GM23338 (cell line): ENCODE measurements around the gene DNAAF8. TPM values are rescaled to one million over a fixed set of nuclear protein-coding genes. Genes with fewer than 3 reads are reported as not detected.
A peak's percentile ranks its signal among the peaks of the same experiment; 100 is the strongest.

Experiments
- ATAC-seq: fragments of 200-7000 bp; cut with Tn5 transposase; 3 replicates; pipeline ENCODE4 v1.9.1; 2020
- DNase-seq: peaks from one replicate; pipeline ENCODE4 v3.0.0-alpha.2; 2015; ENCODE audit warnings: low spot score
- H2AFZ ChIP-seq: fragments of 200-600 bp; sonication (generic); 2 replicates; pipeline ENCODE4 v1.8.0; 2016; ENCODE audit warnings: antibody characterized with exemption, mild to moderate bottlenecking, moderate library complexity
- H3F3A ChIP-seq: fragments of 200-600 bp; sonication (generic); replicated peaks from 2 replicates; pipeline ENCODE4 v1.8.0; 2017; ENCODE audit warnings: antibody characterized with exemption, mixed run types, low read depth
- H3K27ac ChIP-seq: fragments of 200-600 bp; sonication (generic); 2 replicates; pipeline ENCODE4 v1.6.1; 2016; ENCODE audit warnings: low read depth
- H3K27me3 ChIP-seq: fragments of 200-600 bp; sonication (generic); 2 replicates; pipeline ENCODE4 v1.8.0; 2016; ENCODE audit warnings: mild to moderate bottlenecking, mixed run types, moderate library complexity; ENCODE audit not compliant: insufficient read depth
- H3K36me3 ChIP-seq: fragments of 200-600 bp; sonication (generic); 2 replicates; pipeline ENCODE4 v1.8.0; 2016; ENCODE audit warnings: mild to moderate bottlenecking; ENCODE audit not compliant: insufficient read depth
- H3K4me1 ChIP-seq: fragments of 200-600 bp; sonication (generic); 2 replicates; pipeline ENCODE4 v1.8.0; 2016; ENCODE audit warnings: mild to moderate bottlenecking, moderate library complexity; ENCODE audit not compliant: insufficient read depth
- H3K4me2 ChIP-seq: fragments of 200-600 bp; sonication (generic); 2 replicates; pipeline ENCODE4 v1.7.1; 2017; ENCODE audit warnings: mixed run types
- H3K4me3 ChIP-seq: fragments of 200-600 bp; sonication (generic); 2 replicates; pipeline ENCODE4 v1.6.1; 2016; ENCODE audit warnings: mixed run types
- H3K79me2 ChIP-seq: fragments of 200-600 bp; sonication (generic); replicated peaks from 2 replicates; pipeline ENCODE4 v1.8.0; 2017; ENCODE audit warnings: mild to moderate bottlenecking; ENCODE audit not compliant: insufficient read depth
- H3K9me2 ChIP-seq: fragments of 200-600 bp; sonication (generic); 2 replicates; pipeline ENCODE4 v1.8.0; 2017; ENCODE audit not compliant: insufficient read depth
- H4K20me1 ChIP-seq: fragments of 200-600 bp; sonication (generic); replicated peaks from 2 replicates; pipeline ENCODE4 v1.8.0; 2017; ENCODE audit warnings: mild to moderate bottlenecking; ENCODE audit not compliant: insufficient read depth
- H3K27ac Mint-ChIP-seq: 2 replicates; pipeline ENCODE4 v1.8.0; 2020; ENCODE audit warnings: inconsistent platforms, mild to moderate bottlenecking, moderate library complexity, mixed read lengths
- H3K27me3 Mint-ChIP-seq: 3 replicates; pipeline ENCODE4 v1.8.0; 2022; ENCODE audit warnings: low read depth, mild to moderate bottlenecking, moderate library complexity, mixed read lengths, inconsistent platforms; ENCODE audit not compliant: insufficient read depth, poor library complexity
- H3K36me3 Mint-ChIP-seq: 3 replicates; pipeline ENCODE4 v1.8.0; 2021; ENCODE audit warnings: low read depth, mild to moderate bottlenecking, inconsistent platforms, moderate library complexity, mixed read lengths
- H3K4me1 Mint-ChIP-seq: 3 replicates; pipeline ENCODE4 v1.8.0; 2020; ENCODE audit warnings: mild to moderate bottlenecking, inconsistent platforms, mixed read lengths
- H3K4me3 Mint-ChIP-seq: 3 replicates; pipeline ENCODE4 v1.8.0; 2021; ENCODE audit warnings: moderate library complexity, mild to moderate bottlenecking, inconsistent platforms, mixed read lengths
- H3K9me3 Mint-ChIP-seq: 3 replicates; pipeline ENCODE4 v1.8.0; 2020; ENCODE audit warnings: moderate library complexity, mild to moderate bottlenecking, inconsistent platforms, mixed read lengths
- CREB1 ChIP-seq: fragments of 250-450 bp; sonication (Bioruptor Pico); IDR thresholded peaks from 2 replicates; pipeline ENCODE4 v1.5.0; 2020; ENCODE audit warnings: low read depth, mild to moderate bottlenecking, moderate library complexity
- CTCF ChIP-seq, 2 experiments: fragments of 200-600 bp in 1 of 2; sonication (generic) in 1 of 2; conservative IDR thresholded peaks; 2 replicates each; pipeline versions ENCODE4 v1.5.1 to v1.6.1; 2016 to 2017; ENCODE audit warnings: antibody characterized with exemption in 2 of 2, low read depth in 2 of 2, mild to moderate bottlenecking in 2 of 2, moderate library complexity in 1 of 2
- EZH2 ChIP-seq: fragments of 200-600 bp; sonication (generic); IDR thresholded peaks from one replicate; pipeline ENCODE4 v1.8.0; 2017; ENCODE audit warnings: antibody characterized with exemption, mild to moderate bottlenecking, low read depth; ENCODE audit not compliant: unreplicated experiment
- EZH2phosphoT487 ChIP-seq: fragments of 200-600 bp; sonication (generic); IDR thresholded peaks from one replicate; pipeline ENCODE4 v1.8.1; 2018; ENCODE audit warnings: antibody characterized with exemption; ENCODE audit not compliant: unreplicated experiment
- JUNB ChIP-seq: IDR thresholded peaks from one replicate; pipeline ENCODE4 v1.6.1; 2016; ENCODE audit warnings: antibody characterized with exemption; ENCODE audit not compliant: unreplicated experiment
- NANOG ChIP-seq: IDR thresholded peaks from 2 replicates; pipeline ENCODE4 v1.6.1; 2016; ENCODE audit warnings: antibody characterized with exemption, borderline replicate concordance
- POLR2AphosphoS5 ChIP-seq: IDR thresholded peaks from 2 replicates; pipeline ENCODE4 v1.6.1; 2016; ENCODE audit warnings: antibody characterized with exemption, low read depth
- REST ChIP-seq: IDR thresholded peaks from one replicate; pipeline ENCODE4 v1.6.1; 2018; ENCODE audit warnings: antibody characterized with exemption; ENCODE audit not compliant: unreplicated experiment
- STAT1 ChIP-seq: IDR thresholded peaks from one replicate; pipeline ENCODE4 v1.6.1; 2016; ENCODE audit warnings: antibody characterized with exemption; ENCODE audit not compliant: unreplicated experiment
- ZNF114 ChIP-seq: fragments of 250-450 bp; sonication (Bioruptor Pico); IDR thresholded peaks from 2 replicates; pipeline ENCODE4 v1.5.0; 2020; ENCODE audit warnings: mild to moderate bottlenecking, moderate library complexity
- ZNF331 ChIP-seq: fragments of 250-450 bp; sonication (Bioruptor Pico); IDR thresholded peaks from 2 replicates; pipeline ENCODE4 v1.5.0; 2020; ENCODE audit warnings: low read depth, mild to moderate bottlenecking, moderate library complexity
- ZNF462 ChIP-seq: fragments of 250-450 bp; sonication (Bioruptor Pico); IDR thresholded peaks from 2 replicates; pipeline ENCODE4 v1.5.0; 2020; ENCODE audit warnings: mild to moderate bottlenecking, moderate library complexity
- polyA plus RNA-seq: library from polyadenylated mRNA; unstranded; fragments of >200 nt; fragmentation: Nextera tagmentation; extraction: Ambion mirVana; gene quantifications from 2 replicates; pipeline ENCODE4 v1.2.1, GENCODE V29; 2016
- total RNA-seq: library from RNA; depleted of rRNA; stranded (reverse); fragments of >200 nt; shearing (Covaris generic); gene quantifications from 2 replicates; pipeline ENCODE4 v1.2.3, GENCODE V29; 2014
- TF ChIP-seq, protein P1 (sequence below): IDR thresholded peaks from 2 replicates; pipeline ENCODE4 v1.6.1; 2016; ENCODE audit warnings: antibody characterized with exemption

Gene DNAAF8
- total and polyA plus RNA-seq, 2 experiments from 2014 or later, result 0.34 to 1.3 TPM

GRCh38 chr16:4718466-4718865 is 15.9 kb upstream of the DNAAF8 start:
- Histone ChIP-seq H3K9me2 (no peaks in the 10 kb centered on the region), H2AFZ (no peak overlapping the region), H3K4me1 (peaks cover 26% of the 10 kb centered on the region), H4K20me1 (no peaks in the 10 kb centered on the region), H3K27me3 (no peaks in the 10 kb centered on the region), H3K36me3 (no peaks in the 10 kb centered on the region; the same call in 1 of the 2 replicates), H3F3A (peaks cover 9% of the 10 kb centered on the region), H3K27ac (peak overlapping the region; percentile 87), H3K4me3 (no peak overlapping the region), H3K4me2 (peak overlapping the region; percentile 58), H3K79me2 (peaks cover 5% of the 10 kb centered on the region)
- H3K27me3 Mint-ChIP-seq, result peaks cover 6% of the 10 kb centered on the region
- H3K4me1 Mint-ChIP-seq, result peaks cover 36% of the 10 kb centered on the region
- TF ChIP-seq EZH2phosphoT487, result no peak
- TF ChIP-seq REST, result no peak
- no peak for TF ChIP-seq CREB1
- no peak for TF ChIP-seq ZNF462 (CRISPR knock-in tag)
- TF ChIP-seq POLR2AphosphoS5, result no peak
- TF ChIP-seq, protein P1, sequence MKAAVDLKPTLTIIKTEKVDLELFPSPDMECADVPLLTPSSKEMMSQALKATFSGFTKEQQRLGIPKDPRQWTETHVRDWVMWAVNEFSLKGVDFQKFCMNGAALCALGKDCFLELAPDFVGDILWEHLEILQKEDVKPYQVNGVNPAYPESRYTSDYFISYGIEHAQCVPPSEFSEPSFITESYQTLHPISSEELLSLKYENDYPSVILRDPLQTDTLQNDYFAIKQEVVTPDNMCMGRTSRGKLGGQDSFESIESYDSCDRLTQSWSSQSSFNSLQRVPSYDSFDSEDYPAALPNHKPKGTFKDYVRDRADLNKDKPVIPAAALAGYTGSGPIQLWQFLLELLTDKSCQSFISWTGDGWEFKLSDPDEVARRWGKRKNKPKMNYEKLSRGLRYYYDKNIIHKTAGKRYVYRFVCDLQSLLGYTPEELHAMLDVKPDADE, result no peak
- no peak for TF ChIP-seq NANOG
- TF ChIP-seq STAT1, result no peak
- TF ChIP-seq EZH2, result no peak
- no peak for TF ChIP-seq ZNF331 (CRISPR knock-in tag)
- no peak for TF ChIP-seq ZNF114 (CRISPR knock-in tag)
- TF ChIP-seq JUNB, result no peak
- TF ChIP-seq CTCF (conservative IDR thresholded peaks at IDR 0.05; ENCODE audit: low read depth in 2 of 2), result no peak
- peak overlapping the region; percentile 87 for H3K27ac Mint-ChIP-seq
- H3K9me3 Mint-ChIP-seq, result no peaks in the 10 kb centered on the region
- peaks cover 35% of the 10 kb centered on the region; the same call in 2 of the 3 replicates for H3K36me3 Mint-ChIP-seq
- no peak; the same call in 2 of the 3 replicates for ATAC-seq
- DNase-seq, result peak; percentile 38
- H3K4me3 Mint-ChIP-seq, result no peak overlapping the region
